D721Med (cell line): ENCODE measurements around the gene IQCE.

Source experiments
- DNase-seq: peaks from one replicate; pipeline ENCODE4 v3.0.0; 2011; ENCODE audit warnings: low spot score; ENCODE audit not compliant: insufficient read length
- FAIRE-seq: peaks from 2 replicates; lab custom pipeline; 2011; peaks lifted over from hg19 to GRCh38; lab: Jason Lieb, UNC
- CTCF ChIP-seq: IDR thresholded peaks from 2 replicates; pipeline ENCODE4 v1.5.1; 2012; ENCODE audit warnings: mild to moderate bottlenecking, control low read depth; ENCODE audit not compliant: insufficient read depth; ENCODE audit errors: missing control alignments

The IQCE gene

GRCh38 chr7:2637505-2638223, 78.9 kb downstream of the IQCE start:
- FAIRE-seq: no peak
- TF ChIP-seq CTCF: no peak
- DNase-seq: no peak

DNA sequence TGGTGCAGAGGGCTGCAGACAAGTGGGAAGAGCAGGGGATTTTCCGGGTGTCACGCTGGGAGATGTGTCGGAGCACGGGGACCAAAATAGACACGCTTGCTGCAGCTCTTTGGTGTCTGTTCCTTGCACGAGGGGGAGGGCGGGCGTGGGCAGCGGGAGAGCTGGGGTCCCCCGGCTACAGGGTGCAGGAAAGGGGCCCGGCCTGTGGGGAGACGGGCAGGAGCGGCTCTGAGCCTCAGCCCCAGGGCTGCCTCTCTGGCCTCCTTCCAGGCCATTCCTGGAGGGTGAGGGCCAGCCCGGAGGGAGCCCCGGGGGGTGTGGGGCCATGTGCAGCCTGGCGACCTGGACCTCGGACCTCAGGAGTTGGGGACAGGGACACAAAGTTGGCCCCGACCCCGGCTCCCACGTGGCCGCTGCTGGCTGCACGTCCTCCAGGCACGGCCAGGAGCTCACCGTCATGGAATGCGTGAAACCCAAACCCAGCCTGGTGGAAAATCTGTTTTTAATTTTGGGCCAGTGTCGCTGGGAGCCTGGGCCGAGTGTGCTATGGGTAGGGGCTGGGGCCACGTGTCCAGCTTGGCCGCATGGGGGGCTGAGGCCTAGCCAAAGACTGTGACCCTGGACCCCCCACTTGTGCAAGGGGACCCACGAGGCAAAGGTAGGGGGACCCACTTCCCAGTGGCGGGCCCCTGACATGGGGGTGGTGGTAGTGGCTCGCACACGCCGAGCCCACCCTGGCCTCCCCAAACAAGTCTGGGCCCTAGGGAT, 79.6 kb downstream of the IQCE start:
- FAIRE-seq (no peak), DNase-seq (no peak)
- TF ChIP-seq CTCF: no peak

GRCh38 chr7:2639181-2639681, 80.5 kb downstream of the IQCE start:
- TF ChIP-seq CTCF: no peak
- FAIRE-seq (no peak), DNase-seq (no peak)

GRCh38 chr7:2639695-2640481, 81.1 kb downstream of the IQCE start:
- no peak for TF ChIP-seq CTCF
- FAIRE-seq: no peak
- DNase-seq: no peak

- TF ChIP-seq CTCF: no peak
- no peak for FAIRE-seq
Measured at GRCh38 chr7:2640482-2640830, 81.7 kb downstream of the IQCE start.

GRCh38 chr7:2640846-2641316, 82.1 kb downstream of the IQCE start:
- no peak for DNase-seq
- no peak for TF ChIP-seq CTCF
- no peak for FAIRE-seq

More at GRCh38 chr7:2640482-2640830, 81.7 kb downstream of the IQCE start:
- no peak for DNase-seq
